ENCODE measurements around the gene ERG28. TPM values are rescaled to one million over a fixed set of nuclear protein-coding genes. Genes with fewer than 3 reads are reported as not detected.

The ERG28 gene
- total and polyA plus RNA-seq, 2 of the 13 experiments (the other 11 are each of a cell fraction or from before 2014, with no cell fraction given): 27.3 to 32.3 TPM

- H3K4me2 ChIP-seq (ENCODE audit: low read depth, low read length): peak overlapping the region; percentile 45; the same call in 1 of the 2 replicates
- ATAC-seq: no peak
- no peak for TF ChIP-seq ZNF343 (CRISPR knock-in tag; IDR thresholded peaks at IDR 0.05)
- TF ChIP-seq PRMT3 (CRISPR knock-in tag; IDR thresholded peaks at IDR 0.05; ENCODE audit: borderline replicate concordance, low read depth): no peak
- TF ChIP-seq RBM22 (optimal IDR thresholded peaks at IDR 0.05; ENCODE audit: low read length): peak; percentile 18
- intact Hi-C loops (cut with micrococcal nuclease; ENCODE audit: unreplicated experiment): loop anchor here (2.0 kb wide), 2 partner anchors 21 to 129 kb away; no protein-coding TSS in a partner anchor
- peaks cover 96% of the 10 kb centered on the region for H3K4me1 ChIP-seq (ENCODE audit: insufficient read depth, low read length)
- H3K79me2 ChIP-seq (ENCODE audit: insufficient read depth, low read length): no peaks in the 10 kb centered on the region
- H4K20me1 ChIP-seq (ENCODE audit: insufficient read depth, low read length): no peaks in the 10 kb centered on the region
- H3K27me3 ChIP-seq (ENCODE audit: control insufficient read depth in 1 of 2, insufficient read depth in 2 of 2, low read length in 2 of 2): no peaks in the 10 kb centered on the region
- 42% methylated on average over 3 of the region's 3 CpGs for WGBS (ENCODE audit: low lambda C conversion rate)
- in situ Hi-C loops (cut with HindIII; ENCODE audit: extremely low pct_ligation_motif_present, low pct_unique_long_range_greater_than_20kb): no loop called here
- H3K27ac ChIP-seq (ENCODE audit: extremely low read length, insufficient read depth, low read length): peak overlapping the region; percentile 97
- H3K9ac ChIP-seq (ENCODE audit: insufficient read depth, low read depth, low read length): peak overlapping the region; percentile 51
- H3K9me3 ChIP-seq (ENCODE audit: low read length): no peaks in the 10 kb centered on the region
- CTCF ChIA-PET (ENCODE audit: low intra/inter-chr PET ratio, low total read pairs): no interaction called here
- H3K36me3 ChIP-seq (replicated peaks in 1 of 2; ENCODE audit: control insufficient read depth in 1 of 2, insufficient read depth in 2 of 2, low read length in 2 of 2): peaks cover 0 to 9% of the 10 kb centered on the region in 2 experiments; a peak in 2 of 5 replicates
- H3K4me3 ChIP-seq (replicated peaks in 1 of 3; ENCODE audit: insufficient read depth in 1 of 3, low read depth in 2 of 3, low read length in 3 of 3): no peak overlapping the region
- POLR2A ChIA-PET: interaction anchor here (4.0 to 7.5 kb wide), 2 partner anchors 69 to 70 kb away, joined by 22 to 127 read pairs; partner anchors contain the start of gene FLVCR2
- H2AFZ ChIP-seq (ENCODE audit: low read length): no peak overlapping the region
- DNase-seq (ENCODE audit: low spot score): no peak
- FAIRE-seq: no peak
- BruUV-seq (replicated peaks): no TSS peak
These were observed 13.0 kb downstream of the ERG28 start for GRCh38 chr14:75647640-75648039.

- peak; percentile 40 for DNase-seq (ENCODE audit: low spot score)
- peak overlapping the region; percentile 51; the same call in 1 of the 2 replicates for H3K9ac ChIP-seq (ENCODE audit: insufficient read depth, low read depth, low read length)
- 45% methylated on average over 6 of the region's 6 CpGs for WGBS (ENCODE audit: low lambda C conversion rate)
- no peaks in the 10 kb centered on the region for H4K20me1 ChIP-seq (ENCODE audit: insufficient read depth, low read length)
- no peaks in the 10 kb centered on the region for H3K79me2 ChIP-seq (ENCODE audit: insufficient read depth, low read length)
- TF ChIP-seq CEBPB (IDR thresholded peaks at IDR 0.05; ENCODE audit: borderline replicate concordance, low read depth, low read length) (0 out of 2 replicates have a peak, but pooled peaks have one; percentile 14), NR2C2 (CRISPR knock-in tag; IDR thresholded peaks at IDR 0.05; ENCODE audit: borderline replicate concordance) (peak; percentile 43; the same call in 1 of the 2 replicates), NR2F1 (CRISPR knock-in tag; IDR thresholded peaks at IDR 0.05) (0 out of 4 replicates have a peak, but pooled peaks of 1 of the 2 experiments have one; percentile 25), FOXK1 (CRISPR knock-in tag; IDR thresholded peaks at IDR 0.05; ENCODE audit: borderline replicate concordance, low read depth) (no peak), HNF4A (CRISPR knock-in tag; IDR thresholded peaks at IDR 0.05) (0 out of 2 replicates have a peak, but pooled peaks have one; percentile 6), NR2F6 (IDR thresholded peaks at IDR 0.05) (peak; percentile 72), NR2F6 (CRISPR knock-in tag; IDR thresholded peaks at IDR 0.05) (peak; percentile 52; the same call in 1 of the 2 replicates), MED1 (CRISPR knock-in tag; IDR thresholded peaks at IDR 0.05) (peak; percentile 27; the same call in 1 of the 2 replicates), CEBPG (CRISPR knock-in tag; IDR thresholded peaks at IDR 0.05) (peak; percentile 63), PAF1 (CRISPR knock-in tag; IDR thresholded peaks at IDR 0.05) (no peak)
- H3K27me3 ChIP-seq (ENCODE audit: control insufficient read depth in 1 of 2, insufficient read depth in 2 of 2, low read length in 2 of 2): no peaks in the 10 kb centered on the region
- H3K4me3 ChIP-seq (replicated peaks in 1 of 3; ENCODE audit: insufficient read depth in 1 of 3, low read depth in 2 of 3, low read length in 3 of 3): no peak overlapping the region
- no TSS peak for BruUV-seq (replicated peaks)
- intact Hi-C loops (cut with micrococcal nuclease; ENCODE audit: unreplicated experiment) (no loop called here), in situ Hi-C loops (cut with HindIII; ENCODE audit: extremely low pct_ligation_motif_present, low pct_unique_long_range_greater_than_20kb) (no loop called here)
- peaks cover 0 to 9% of the 10 kb centered on the region in 2 experiments; a peak in 3 of 5 replicates for H3K36me3 ChIP-seq (replicated peaks in 1 of 2; ENCODE audit: control insufficient read depth in 1 of 2, insufficient read depth in 2 of 2, low read length in 2 of 2)
- peak overlapping the region; percentile 97 for H3K27ac ChIP-seq (ENCODE audit: extremely low read length, insufficient read depth, low read length)
- 0 out of 2 replicates have a peak overlapping the region, but pooled peaks have one; percentile 9 for H3K4me2 ChIP-seq (ENCODE audit: low read depth, low read length)
- no peak for ATAC-seq
- no peak overlapping the region for H2AFZ ChIP-seq (ENCODE audit: low read length)
- H3K4me1 ChIP-seq (ENCODE audit: insufficient read depth, low read length): peaks cover 88% of the 10 kb centered on the region
- FAIRE-seq: no peak
- ChIA-PET CTCF (ENCODE audit: low intra/inter-chr PET ratio, low total read pairs) (no interaction called here), POLR2A (interaction anchor here (1.0 to 4.0 kb wide), 4 partner anchors 14 to 68 kb away, joined by 3 to 22 read pairs (median 5); partner anchors contain the start of genes ERG28, FLVCR2 and TTLL5)
- H3K9me3 ChIP-seq (ENCODE audit: low read length): no peaks in the 10 kb centered on the region
These were observed 13.9 kb downstream of the ERG28 start for GRCh38 chr14:75646762-75647161.

All from HepG2 (cell line).